Endodermal cell (in vitro differentiated cells): ENCODE results near the gene LCN15. TPM values are rescaled to one million over a fixed set of nuclear protein-coding genes. Genes with fewer than 3 reads are reported as not detected.

ENCODE experiments used
- DNase-seq: peaks from one replicate; pipeline ENCODE4 v3.0.0-alpha.2; 2017
- H3K27ac ChIP-seq: 2 replicates; pipeline ENCODE4 v1.5.1; 2013; ENCODE audit warnings: mild to moderate bottlenecking, low read depth, low read length, moderate library complexity
- H3K27me3 ChIP-seq: 2 replicates; pipeline ENCODE4 v1.6.1; 2013; ENCODE audit warnings: mild to moderate bottlenecking, low read length, moderate library complexity; ENCODE audit not compliant: insufficient read depth, control insufficient read depth, poor library complexity, severe bottlenecking
- H3K36me3 ChIP-seq: 2 replicates; pipeline ENCODE4 v1.7.0; 2013; ENCODE audit warnings: mild to moderate bottlenecking, low read length, moderate library complexity; ENCODE audit not compliant: control insufficient read depth, insufficient read depth
- H3K4me1 ChIP-seq: one replicate; pipeline ENCODE4 v1.7.0; 2013; ENCODE audit warnings: low read length; ENCODE audit not compliant: control insufficient read depth, insufficient read depth
- H3K4me3 ChIP-seq: 2 replicates; pipeline ENCODE4 v1.5.1; 2013; ENCODE audit warnings: mild to moderate bottlenecking, low read length, moderate library complexity
- H3K9ac ChIP-seq: 2 replicates; pipeline ENCODE4 v1.6.1; 2013; ENCODE audit warnings: mild to moderate bottlenecking, low read length, moderate library complexity; ENCODE audit not compliant: poor library complexity, severe bottlenecking; ENCODE audit errors: extremely low read depth
- H3K9me3 ChIP-seq: 2 replicates; pipeline ENCODE4 v1.6.1; 2013; ENCODE audit warnings: mild to moderate bottlenecking, low read length, moderate library complexity; ENCODE audit not compliant: control insufficient read depth
- H3K27ac Mint-ChIP-seq: 2 replicates; pipeline ENCODE4 v1.8.0; 2020; ENCODE audit warnings: mixed read lengths
- H3K27me3 Mint-ChIP-seq: 2 replicates; pipeline ENCODE4 v1.8.0; 2021; ENCODE audit warnings: mild to moderate bottlenecking, mixed read lengths; ENCODE audit not compliant: insufficient read depth
- H3K36me3 Mint-ChIP-seq: 2 replicates; pipeline ENCODE4 v1.8.0; 2020; ENCODE audit warnings: low read depth, mixed read lengths
- H3K4me1 Mint-ChIP-seq: 2 replicates; pipeline ENCODE4 v1.8.0; 2020; ENCODE audit warnings: mixed read lengths
- H3K4me3 Mint-ChIP-seq: 2 replicates; pipeline ENCODE4 v1.8.0; 2020; ENCODE audit warnings: mild to moderate bottlenecking, moderate library complexity, mixed read lengths
- H3K9me3 Mint-ChIP-seq: 2 replicates; pipeline ENCODE4 v1.8.0; 2020; ENCODE audit warnings: mild to moderate bottlenecking, mixed read lengths
- CTCF ChIP-seq: fragments of 200-600 bp; sonication (generic); conservative IDR thresholded peaks from 2 replicates; pipeline ENCODE4 v1.5.0; 2021; ENCODE audit warnings: antibody characterized with exemption, mild to moderate bottlenecking
- WGBS, 2 experiments: methylation state at CpG; one replicate each; pipeline versions ENCODE4 v1.1.5 to v1.1.7; 2013; ENCODE audit warnings: missing lambda C conversion rate in 2 of 2, mixed read lengths in 1 of 2; ENCODE audit not compliant: insufficient coverage in 1 of 2, insufficient read length in 1 of 2; 5-methylcytosine and 5-hydroxymethylcytosine counted together
- long read RNA-seq, 4 experiments: library from polyadenylated mRNA in 2 of 4; library from RNA in 1 of 4; library from capped mRNA in 1 of 4; stranded (forward) in 3 of 4; unstranded in 1 of 4; transcript quantifications; one replicate each; pipeline ENCODE4 v2.0.0, GENCODE V29; 2020 to 2021; ENCODE audit warnings: inconsistent platforms in 1 of 4
- polyA plus RNA-seq, 2 experiments: library from polyadenylated mRNA; stranded (reverse); fragments of 50-300 nt; gene quantifications; one replicate each; pipeline ENCODE4 v1.2.3, GENCODE V29; 2013
- total RNA-seq, 2 donors: library from RNA; stranded (reverse); fragmentation: NEBNext Ultra II Directional in 1 of 2; extraction: Animal tissue kit (Norgen Biotek cat#: 25700) in 1 of 2; gene quantifications; 2 replicates in 1 of 2; 3 replicates in 1 of 2; pipeline ENCODE4 v1.2.1, GENCODE V29; 2021

The LCN15 gene, protein sequence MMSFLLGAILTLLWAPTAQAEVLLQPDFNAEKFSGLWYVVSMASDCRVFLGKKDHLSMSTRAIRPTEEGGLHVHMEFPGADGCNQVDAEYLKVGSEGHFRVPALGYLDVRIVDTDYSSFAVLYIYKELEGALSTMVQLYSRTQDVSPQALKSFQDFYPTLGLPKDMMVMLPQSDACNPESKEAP
- total RNA-seq: 1 to 10 TPM in 1 of 2 donors, under 1 TPM in 1; 0.51 to 1.2 TPM
- 0.82 TPM for polyA plus RNA-seq (2013, experiment 1 of 2)
- 0.95 TPM for polyA plus RNA-seq (2013, experiment 2 of 2)
- long read RNA-seq, experiment 1, partial matches to known transcripts: 0 of 2 reads
- long read RNA-seq, experiment 1, other reads (novel, unspliced or antisense): 2 of 2 reads
- long read RNA-seq, experiment 2: 0 reads
- long read RNA-seq, experiment 3: 0 reads
- long read RNA-seq, experiment 4: 0 reads

DNA sequence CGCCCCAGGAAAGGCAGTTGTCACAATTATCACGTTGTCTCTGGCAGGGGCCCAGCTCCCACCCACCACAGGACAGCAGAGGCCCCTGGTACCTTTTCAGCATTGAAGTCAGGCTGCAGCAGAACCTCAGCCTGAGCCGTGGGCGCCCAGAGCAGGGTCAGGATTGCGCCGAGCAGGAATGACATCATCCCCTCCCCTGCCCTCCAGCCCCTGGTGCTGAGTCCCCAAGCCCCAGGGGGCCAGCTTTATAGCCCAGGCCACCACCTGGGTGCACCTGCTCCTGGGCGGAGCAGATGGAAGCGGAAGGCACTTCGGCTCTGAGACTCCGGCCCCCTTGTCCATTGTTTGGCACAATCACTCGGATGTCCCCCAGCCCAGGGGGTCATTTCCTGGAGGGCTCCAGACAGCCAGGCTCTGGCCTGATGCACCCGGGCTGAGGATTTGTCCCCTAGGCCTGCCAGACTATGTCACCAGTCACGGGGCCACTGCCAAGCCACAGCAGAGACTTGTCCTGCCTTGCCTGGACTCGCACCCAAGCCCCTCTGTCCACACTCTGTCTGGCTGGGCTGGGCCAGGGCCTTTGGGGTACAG, at the start of gene LCN15:
TSS of gene LCN15 (minus strand) at position 218 of the 591 bp plus-strand sequence. CDS start at position 188, 30 bp downstream.
- Histone ChIP-seq H3K27me3 (no peaks in the 10 kb centered on the region), H3K9ac (no peak within 1 kb of the TSS), H3K36me3 (no peaks in the 10 kb centered on the region), H3K4me3 (no peak within 1 kb of the TSS), H3K9me3 (no peaks in the 10 kb centered on the region), H3K4me1 (no peaks in the 10 kb centered on the region), H3K27ac (no peak within 1 kb of the TSS)
- DNase-seq: no peak
- 92 to 95% methylated on average over 9 to 14 of the region's 14 CpGs for WGBS, 2 experiments
- Mint-ChIP-seq H3K4me1 (no peaks in the 10 kb centered on the region), H3K36me3 (no peaks in the 10 kb centered on the region), H3K9me3 (peaks cover 7% of the 10 kb centered on the region), H3K4me3 (no peak within 1 kb of the TSS), H3K27me3 (peaks cover 9% of the 10 kb centered on the region), H3K27ac (no peak within 1 kb of the TSS)
- no peak for TF ChIP-seq CTCF

- TF ChIP-seq CTCF: no peak
- Histone ChIP-seq H3K27ac (no peak overlapping the region), H3K9ac (peak overlapping the region; percentile 74), H3K9me3 (no peaks in the 10 kb centered on the region), H3K4me1 (peaks cover 5% of the 10 kb centered on the region), H3K36me3 (peaks cover 50% of the 10 kb centered on the region), H3K27me3 (no peaks in the 10 kb centered on the region), H3K4me3 (peak overlapping the region; percentile 92)
- Mint-ChIP-seq H3K4me1 (peaks cover 20% of the 10 kb centered on the region), H3K4me3 (peak overlapping the region; percentile 70), H3K9me3 (no peaks in the 10 kb centered on the region), H3K27ac (peak overlapping the region; percentile 84), H3K36me3 (peaks cover 58% of the 10 kb centered on the region), H3K27me3 (peaks cover 5% of the 10 kb centered on the region)
- no peak for DNase-seq
- WGBS, 2 experiments: 7 to 12% methylated on average over 14 of the region's 14 CpGs
Measured at GRCh38 chr9:136808806-136809158, 44.5 kb upstream of the LCN15 start.

DNA sequence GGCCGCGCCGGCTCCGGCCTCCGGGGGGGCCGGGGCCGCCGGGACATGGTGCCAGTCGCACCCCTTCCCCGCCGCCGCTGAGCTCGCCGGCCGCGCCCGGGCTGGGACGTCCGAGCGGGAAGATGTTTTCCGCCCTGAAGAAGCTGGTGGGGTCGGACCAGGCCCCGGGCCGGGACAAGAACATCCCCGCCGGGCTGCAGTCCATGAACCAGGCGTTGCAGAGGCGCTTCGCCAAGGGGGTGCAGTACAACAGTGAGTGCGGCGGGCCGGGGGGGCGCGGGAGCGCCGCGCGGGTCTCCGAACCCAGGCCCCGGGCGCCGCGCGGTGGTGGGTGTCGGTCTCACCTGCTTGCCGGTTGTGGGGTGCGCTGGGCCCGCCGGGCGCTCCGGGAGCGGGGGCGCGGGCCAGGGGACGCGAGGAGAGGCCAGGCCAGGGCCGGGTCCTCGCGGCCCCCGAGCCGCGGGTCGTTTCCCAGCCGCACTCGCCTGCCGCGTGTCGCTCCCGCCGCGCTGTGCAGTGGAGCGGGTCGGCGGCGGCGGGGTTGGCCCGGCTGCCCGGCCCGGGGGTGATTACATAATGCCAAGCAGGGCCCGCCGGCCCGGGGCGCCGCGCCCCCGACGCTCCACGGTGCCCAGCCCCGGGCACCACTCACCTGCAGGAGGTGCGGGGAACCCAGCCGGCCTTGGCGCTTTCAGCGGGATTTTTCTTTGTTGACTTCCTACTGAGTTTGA, 43.9 kb upstream of the LCN15 start:
- WGBS, 2 experiments: 0% methylated on average over 13 to 93 of the region's 93 CpGs
- Mint-ChIP-seq H3K27ac (peak overlapping the region; percentile 84), H3K4me3 (peak overlapping the region; percentile 70), H3K36me3 (peaks cover 57% of the 10 kb centered on the region), H3K9me3 (no peaks in the 10 kb centered on the region), H3K27me3 (peaks cover 11% of the 10 kb centered on the region), H3K4me1 (peaks cover 20% of the 10 kb centered on the region)
- TF ChIP-seq CTCF: peak; percentile 14
- Histone ChIP-seq H3K9me3 (no peaks in the 10 kb centered on the region), H3K36me3 (peaks cover 47% of the 10 kb centered on the region), H3K4me1 (peaks cover 5% of the 10 kb centered on the region), H3K9ac (peak overlapping the region; percentile 74), H3K27me3 (no peaks in the 10 kb centered on the region), H3K27ac (no peak overlapping the region), H3K4me3 (peak overlapping the region; percentile 92)
- no peak for DNase-seq
